Measurements from ENCODE around the gene OR1I1. TPM values are rescaled to one million over a fixed set of nuclear protein-coding genes. Genes with fewer than 3 reads are reported as not detected.

Gene OR1I1
- total RNA-seq, 1 donor from 2014 or later: not detected

DNA sequence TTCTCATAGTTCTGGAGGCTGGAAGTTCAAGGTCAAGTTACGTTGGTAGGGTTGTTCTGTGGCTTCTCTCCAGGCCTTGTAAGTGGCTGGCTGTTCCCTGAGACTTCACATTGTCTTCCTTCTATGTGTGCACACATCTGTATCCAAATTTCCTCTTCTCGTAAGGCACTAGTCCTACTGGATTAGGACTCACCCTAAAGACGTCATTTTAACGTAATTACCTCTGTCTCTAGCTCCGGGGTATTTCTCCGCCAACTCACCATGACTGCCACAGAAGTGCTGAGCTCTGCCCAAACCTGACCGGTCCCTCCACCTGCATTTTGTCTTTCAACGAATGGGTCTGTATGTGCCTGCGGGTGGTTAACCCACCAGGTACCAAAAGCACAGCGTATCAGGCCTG, 16.4 kb downstream of the OR1I1 start:
- POLR2A ChIA-PET: no interaction called here
- Mint-ChIP-seq H3K4me1 (no peaks in the 10 kb centered on the region), H3K27me3 (peaks cover 15% of the 10 kb centered on the region), H3K4me3 (no peak overlapping the region), H3K9me3 (peaks cover 4% of the 10 kb centered on the region), H3K27ac (no peak overlapping the region), H3K36me3 (ENCODE audit: low read depth) (no peaks in the 10 kb centered on the region)
- DNase-seq (no peak), ATAC-seq (ENCODE audit: low read depth) (no peak)
- CTCF ChIA-PET: no interaction called here
- intact Hi-C loops (cut with micrococcal nuclease): no loop called here
- no peak for TF ChIP-seq CTCF (IDR thresholded peaks at IDR 0.05)

DNA sequence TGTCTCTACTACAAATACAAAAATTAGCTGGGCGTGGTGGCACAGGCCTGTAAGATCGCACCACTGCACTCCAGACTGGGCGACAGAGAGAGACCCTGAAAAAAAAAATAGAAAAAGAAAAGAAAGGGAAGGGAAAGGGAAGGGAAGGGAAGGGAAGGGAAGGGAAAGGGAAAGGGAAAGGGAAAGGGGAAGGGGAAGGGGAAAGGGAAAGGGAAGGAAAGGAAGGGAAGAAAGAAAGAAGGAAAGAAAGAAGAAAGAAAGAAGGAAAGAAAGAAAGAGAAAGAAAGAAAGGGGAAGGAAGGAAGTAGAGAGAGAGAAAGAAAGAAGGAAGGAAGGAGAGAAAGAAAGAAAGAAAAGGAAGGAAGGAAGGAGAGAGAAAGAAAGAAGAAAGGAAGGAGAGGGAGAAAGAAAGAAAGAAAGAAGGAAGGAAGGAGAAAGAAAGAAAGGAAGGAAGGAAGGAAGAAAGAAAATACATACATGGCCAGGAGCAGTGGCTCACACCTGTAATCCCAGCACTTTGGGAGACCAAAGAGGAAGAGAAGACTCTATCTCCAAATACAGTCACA, 17.1 kb downstream of the OR1I1 start:
- no peak for TF ChIP-seq CTCF (IDR thresholded peaks at IDR 0.05)
- peaks cover 15% of the 10 kb centered on the region for H3K27me3 Mint-ChIP-seq
- peaks cover 8% of the 10 kb centered on the region for H3K9me3 Mint-ChIP-seq
- H3K36me3 Mint-ChIP-seq (ENCODE audit: low read depth): no peaks in the 10 kb centered on the region
- no peaks in the 10 kb centered on the region for H3K4me1 Mint-ChIP-seq
- CTCF ChIA-PET: no interaction called here
- DNase-seq: no peak
- intact Hi-C loops (cut with micrococcal nuclease): no loop called here
- ATAC-seq (ENCODE audit: low read depth): no peak
- no peak overlapping the region for H3K27ac Mint-ChIP-seq
- POLR2A ChIA-PET: no interaction called here
- H3K4me3 Mint-ChIP-seq: no peak overlapping the region

GRCh38 chr19:15101479-15102082, 19.6 kb downstream of the OR1I1 start:
- ATAC-seq (ENCODE audit: low read depth): no peak
- no peak for DNase-seq
- H3K27ac Mint-ChIP-seq: no peak overlapping the region
- POLR2A ChIA-PET: no interaction called here
- intact Hi-C loops (cut with micrococcal nuclease): no loop called here
- no peak overlapping the region for H3K4me3 Mint-ChIP-seq
- H3K4me1 Mint-ChIP-seq: peaks cover 2% of the 10 kb centered on the region
- H3K27me3 Mint-ChIP-seq: peaks cover 33% of the 10 kb centered on the region
- H3K36me3 Mint-ChIP-seq (ENCODE audit: low read depth): no peaks in the 10 kb centered on the region
- H3K9me3 Mint-ChIP-seq: peaks cover 19% of the 10 kb centered on the region
- no peak for TF ChIP-seq CTCF (IDR thresholded peaks at IDR 0.05)
- CTCF ChIA-PET: interaction anchor here (1.0 to 2.0 kb wide), 4 partner anchors 10 to 50 kb away, joined by 3 to 9 read pairs (median 4); a partner anchor contains a TSS

DNA sequence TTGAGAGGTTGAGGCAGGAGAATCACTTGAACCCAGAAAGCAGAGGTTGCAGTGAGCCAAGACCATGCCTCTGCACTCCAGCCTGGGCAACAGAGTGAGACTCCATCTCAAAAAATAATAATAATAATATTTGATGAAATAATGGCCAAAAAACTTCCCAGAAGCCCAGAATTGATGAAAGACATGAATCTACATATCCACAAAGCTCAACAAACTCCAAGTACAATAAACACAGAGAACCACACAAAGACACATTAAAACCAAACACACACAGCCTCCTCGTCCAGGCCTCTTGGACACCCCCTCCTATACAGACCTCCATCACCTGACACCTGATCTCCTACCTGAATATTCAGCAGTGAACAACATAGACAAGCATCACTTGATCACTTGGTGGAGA, 22.0 kb downstream of the OR1I1 start:
- Mint-ChIP-seq H3K27ac (no peak overlapping the region), H3K4me3 (no peak overlapping the region), H3K27me3 (peaks cover 39% of the 10 kb centered on the region), H3K36me3 (ENCODE audit: low read depth) (no peaks in the 10 kb centered on the region), H3K9me3 (peaks cover 19% of the 10 kb centered on the region), H3K4me1 (peaks cover 11% of the 10 kb centered on the region)
- TF ChIP-seq CTCF (IDR thresholded peaks at IDR 0.05): no peak
- CTCF ChIA-PET: no interaction called here
- POLR2A ChIA-PET: no interaction called here
- ATAC-seq (ENCODE audit: low read depth): no peak
- intact Hi-C loops (cut with micrococcal nuclease): no loop called here
- no peak for DNase-seq

DNA sequence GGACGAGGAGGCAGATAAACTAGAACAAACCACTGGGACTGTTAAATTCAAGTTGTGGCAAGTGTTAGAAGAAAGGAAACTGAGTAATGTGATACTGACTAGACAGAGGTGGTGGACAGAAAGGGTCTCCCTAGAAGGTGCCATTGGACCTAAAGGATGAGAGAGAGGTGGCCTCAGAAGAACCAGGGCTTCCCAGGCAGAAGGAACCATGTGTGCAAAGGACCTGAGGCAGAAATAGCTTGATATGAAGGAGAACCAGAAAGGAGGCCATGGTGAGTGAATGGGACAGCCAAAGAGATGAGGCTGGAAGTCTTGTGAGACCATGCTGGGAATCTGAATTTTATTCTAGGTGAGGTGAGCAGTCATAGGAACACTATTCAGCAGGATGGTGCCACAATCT, 22.4 kb downstream of the OR1I1 start:
- ChIA-PET POLR2A (no interaction called here), CTCF (no interaction called here)
- intact Hi-C loops (cut with micrococcal nuclease): no loop called here
- H3K27me3 Mint-ChIP-seq: peaks cover 39% of the 10 kb centered on the region
- no peak for TF ChIP-seq CTCF (IDR thresholded peaks at IDR 0.05)
- H3K4me3 Mint-ChIP-seq: no peak overlapping the region
- ATAC-seq (ENCODE audit: low read depth) (no peak), DNase-seq (no peak)
- peaks cover 11% of the 10 kb centered on the region for H3K4me1 Mint-ChIP-seq
- H3K36me3 Mint-ChIP-seq (ENCODE audit: low read depth): no peaks in the 10 kb centered on the region
- H3K27ac Mint-ChIP-seq: no peak overlapping the region
- H3K9me3 Mint-ChIP-seq: peaks cover 19% of the 10 kb centered on the region

Measured in activated B cell treated with CpG ODN at 0.5 μM for 24 hours (primary cell).